Ammon's horn (tissue), 1 donor: ENCODE measurements around the gene TNFRSF9.

ENCODE experiments used
- DNase-seq: peaks from one replicate; pipeline ENCODE4 v3.0.0-alpha.2; 2016; ENCODE audit warnings: low spot score

The TNFRSF9 gene

GRCh38 chr1:7869136-7869920, 71.3 kb downstream of the TNFRSF9 start:
- no peak for DNase-seq

DNA sequence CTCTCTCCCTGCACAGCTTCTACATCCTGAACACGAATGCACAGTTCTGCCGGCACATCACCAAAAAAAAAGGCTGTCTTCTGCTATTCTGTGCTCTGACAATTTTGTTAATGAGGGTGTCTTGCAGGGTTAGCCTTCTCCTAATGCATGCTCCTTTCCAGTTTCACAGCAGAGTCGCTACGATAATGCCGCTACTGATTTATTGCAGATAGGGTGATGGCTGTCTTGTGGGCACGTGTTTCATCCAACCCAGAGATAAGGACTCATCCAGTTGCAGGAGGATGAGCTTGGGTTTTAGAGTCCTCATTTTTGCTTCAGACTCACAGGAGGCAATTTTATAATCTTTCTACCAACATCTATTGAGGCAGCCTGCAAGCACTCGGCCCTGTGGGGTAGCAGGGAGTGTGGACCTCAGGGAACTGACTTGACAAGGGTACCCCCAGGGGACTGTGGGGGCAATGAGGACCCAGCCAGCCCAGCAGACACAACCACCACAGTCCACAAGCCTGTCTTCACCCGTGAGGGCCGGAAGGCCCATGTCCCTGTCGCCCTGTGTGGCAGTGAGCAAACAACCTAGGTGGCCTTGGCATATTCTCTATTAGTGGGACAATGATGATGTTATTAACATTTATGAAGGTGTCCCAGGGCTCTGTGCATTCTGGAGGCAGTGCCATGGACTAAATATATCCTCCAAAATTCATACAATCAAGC, 72.4 kb downstream of the TNFRSF9 start:
- no peak for DNase-seq

DNA sequence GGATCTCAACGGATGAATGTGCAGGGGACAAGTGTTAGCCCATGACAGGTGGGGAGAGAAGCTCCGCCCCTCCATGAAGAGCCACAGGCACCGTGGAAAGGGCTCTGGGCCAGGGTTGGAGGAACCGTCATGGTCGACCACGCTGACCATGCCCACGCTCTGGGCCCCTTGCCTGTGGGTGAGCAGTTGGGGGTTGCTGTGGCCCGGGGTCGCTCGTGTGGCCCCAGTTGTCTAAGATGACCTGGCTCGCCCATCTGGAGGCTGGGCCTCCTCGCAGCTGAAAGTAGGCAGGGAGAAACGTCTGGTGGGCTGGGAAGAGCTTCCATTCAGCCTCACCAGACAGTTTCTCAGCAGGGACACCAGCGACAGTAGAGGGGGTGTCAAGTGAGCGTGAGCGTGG, 74.7 kb downstream of the TNFRSF9 start:
- DNase-seq, result no peak
